Activated CD8-positive, alpha-beta T cell treated with anti-CD3 and anti-CD28 coated beads for 36 hours (primary cell): ENCODE data around the gene PSMA7. TPM values are rescaled to one million over a fixed set of nuclear protein-coding genes. Genes with fewer than 3 reads are reported as not detected.

Experiments used
- ATAC-seq: fragments of 200-7000 bp; cut with Tn5 transposase; one replicate; pipeline ENCODE4 v1.10.0; 2021; ENCODE audit warnings: mild to moderate bottlenecking, moderate library complexity
- CTCF ChIA-PET: fragments of 350-600 bp; sonication (Branson Sonifier 250); formaldehyde crosslinking; loops from one replicate; lab custom pipeline; 2021; ENCODE audit warnings: antibody characterized with exemption; lab: Charles Lee
- POLR2A ChIA-PET: fragments of 350-600 bp; sonication (Branson Sonifier 250); formaldehyde crosslinking; loops from one replicate; lab custom pipeline; 2021; ENCODE audit warnings: antibody characterized with exemption; lab: Charles Lee
- DNase-seq: peaks from one replicate; pipeline ENCODE4 v3.0.0-alpha.2; 2020
- H3K27ac Mint-ChIP-seq: one replicate; pipeline ENCODE4 v1.8.0; 2021; ENCODE audit warnings: mild to moderate bottlenecking, mixed read lengths
- H3K27me3 Mint-ChIP-seq: one replicate; pipeline ENCODE4 v1.8.0; 2021; ENCODE audit warnings: mixed read lengths
- H3K36me3 Mint-ChIP-seq: one replicate; pipeline ENCODE4 v1.8.0; 2021; ENCODE audit warnings: low read depth, mixed read lengths
- H3K4me1 Mint-ChIP-seq: one replicate; pipeline ENCODE4 v1.8.0; 2021; ENCODE audit warnings: low read depth, mixed read lengths
- H3K4me3 Mint-ChIP-seq: one replicate; pipeline ENCODE4 v1.8.0; 2021; ENCODE audit warnings: mild to moderate bottlenecking, moderate library complexity, mixed read lengths
- H3K9me3 Mint-ChIP-seq: one replicate; pipeline ENCODE4 v1.8.0; 2021; ENCODE audit warnings: mixed read lengths
- intact Hi-C: fragments of 100-400 bp; cut with micrococcal nuclease; formaldehyde crosslinking; loops from one replicate; pipeline ENCODE4 v1.10.0; 2022
- total RNA-seq, 2 experiments: library from RNA; stranded (reverse); gene quantifications; one replicate each; pipeline ENCODE4 v1.2.3, GENCODE V29; 2021
- TF ChIP-seq, protein P1 (sequence below): fragments of 200-600 bp; IDR thresholded peaks from one replicate; pipeline ENCODE4 v1.8.0; 2022; ENCODE audit warnings: antibody characterized with exemption, mild to moderate bottlenecking

Gene PSMA7
- total RNA-seq, 2 experiments from 2014 or later, result 286 to 289 TPM

- CTCF ChIA-PET, result no interaction called here
- Mint-ChIP-seq H3K4me1 (no peaks in the 10 kb centered on the region), H3K9me3 (no peaks in the 10 kb centered on the region), H3K36me3 (peaks cover 8% of the 10 kb centered on the region), H3K27ac (no peak overlapping the region), H3K27me3 (no peaks in the 10 kb centered on the region), H3K4me3 (no peak overlapping the region)
- intact Hi-C loops, result no loop called here
- POLR2A ChIA-PET, result no interaction called here
- TF ChIP-seq, protein P1, sequence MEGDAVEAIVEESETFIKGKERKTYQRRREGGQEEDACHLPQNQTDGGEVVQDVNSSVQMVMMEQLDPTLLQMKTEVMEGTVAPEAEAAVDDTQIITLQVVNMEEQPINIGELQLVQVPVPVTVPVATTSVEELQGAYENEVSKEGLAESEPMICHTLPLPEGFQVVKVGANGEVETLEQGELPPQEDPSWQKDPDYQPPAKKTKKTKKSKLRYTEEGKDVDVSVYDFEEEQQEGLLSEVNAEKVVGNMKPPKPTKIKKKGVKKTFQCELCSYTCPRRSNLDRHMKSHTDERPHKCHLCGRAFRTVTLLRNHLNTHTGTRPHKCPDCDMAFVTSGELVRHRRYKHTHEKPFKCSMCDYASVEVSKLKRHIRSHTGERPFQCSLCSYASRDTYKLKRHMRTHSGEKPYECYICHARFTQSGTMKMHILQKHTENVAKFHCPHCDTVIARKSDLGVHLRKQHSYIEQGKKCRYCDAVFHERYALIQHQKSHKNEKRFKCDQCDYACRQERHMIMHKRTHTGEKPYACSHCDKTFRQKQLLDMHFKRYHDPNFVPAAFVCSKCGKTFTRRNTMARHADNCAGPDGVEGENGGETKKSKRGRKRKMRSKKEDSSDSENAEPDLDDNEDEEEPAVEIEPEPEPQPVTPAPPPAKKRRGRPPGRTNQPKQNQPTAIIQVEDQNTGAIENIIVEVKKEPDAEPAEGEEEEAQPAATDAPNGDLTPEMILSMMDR, result no peak
- DNase-seq, result no peak
- no peak for ATAC-seq
Observed at GRCh38 chr20:62165762-62166399, 22.7 kb upstream of the PSMA7 start.

DNA sequence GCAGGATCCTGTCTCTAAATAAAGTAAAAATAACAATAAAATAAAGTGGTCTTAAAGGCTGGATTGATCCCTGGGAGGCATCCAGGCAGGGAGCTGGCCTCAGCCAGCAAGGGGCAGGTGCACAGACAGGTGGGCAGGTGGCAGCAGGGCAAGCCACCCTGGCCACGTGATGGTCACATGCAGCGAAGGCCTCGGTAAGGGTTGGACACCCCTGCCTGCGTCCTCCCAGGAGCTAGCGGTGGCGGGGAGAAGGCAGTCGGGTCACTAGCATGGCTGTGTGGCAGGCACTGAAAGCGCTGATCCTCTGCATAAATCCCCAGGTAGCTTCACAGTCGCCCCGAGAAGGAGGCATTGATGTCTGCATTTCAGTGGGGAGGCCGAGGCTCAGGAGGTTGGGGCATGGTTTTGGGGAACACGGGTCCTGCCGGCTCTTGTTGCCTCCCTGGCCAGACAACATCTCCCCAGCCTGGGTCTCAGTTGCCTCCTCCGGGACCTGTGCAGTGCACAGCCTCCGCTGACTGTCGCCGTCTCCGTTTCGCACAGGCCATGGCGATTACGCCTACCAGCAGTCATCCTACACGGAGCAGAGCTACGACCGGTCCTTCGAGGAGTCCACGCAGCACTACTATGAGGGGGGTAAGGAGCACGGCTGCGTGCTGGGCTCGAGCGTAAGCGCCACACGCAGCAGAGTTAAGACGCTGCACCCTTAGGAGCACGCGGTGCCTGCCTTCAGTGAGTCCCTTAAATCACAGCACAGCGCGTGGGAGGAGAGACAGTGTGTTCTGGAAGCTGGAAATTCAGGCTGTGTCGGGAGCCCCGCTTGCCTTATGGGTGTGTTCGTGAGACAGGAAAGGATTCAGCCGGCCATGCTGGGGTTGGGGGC, 21.9 kb upstream of the PSMA7 start:
- CTCF ChIA-PET, result no interaction called here
- DNase-seq, result no peak
- Mint-ChIP-seq H3K4me3 (no peak overlapping the region), H3K9me3 (no peaks in the 10 kb centered on the region), H3K27ac (no peak overlapping the region), H3K4me1 (peaks cover 5% of the 10 kb centered on the region), H3K27me3 (no peaks in the 10 kb centered on the region), H3K36me3 (peaks cover 12% of the 10 kb centered on the region)
- TF ChIP-seq, protein P1, result no peak
- POLR2A ChIA-PET, result no interaction called here
- ATAC-seq, result no peak
- intact Hi-C loops, result no loop called here

DNA sequence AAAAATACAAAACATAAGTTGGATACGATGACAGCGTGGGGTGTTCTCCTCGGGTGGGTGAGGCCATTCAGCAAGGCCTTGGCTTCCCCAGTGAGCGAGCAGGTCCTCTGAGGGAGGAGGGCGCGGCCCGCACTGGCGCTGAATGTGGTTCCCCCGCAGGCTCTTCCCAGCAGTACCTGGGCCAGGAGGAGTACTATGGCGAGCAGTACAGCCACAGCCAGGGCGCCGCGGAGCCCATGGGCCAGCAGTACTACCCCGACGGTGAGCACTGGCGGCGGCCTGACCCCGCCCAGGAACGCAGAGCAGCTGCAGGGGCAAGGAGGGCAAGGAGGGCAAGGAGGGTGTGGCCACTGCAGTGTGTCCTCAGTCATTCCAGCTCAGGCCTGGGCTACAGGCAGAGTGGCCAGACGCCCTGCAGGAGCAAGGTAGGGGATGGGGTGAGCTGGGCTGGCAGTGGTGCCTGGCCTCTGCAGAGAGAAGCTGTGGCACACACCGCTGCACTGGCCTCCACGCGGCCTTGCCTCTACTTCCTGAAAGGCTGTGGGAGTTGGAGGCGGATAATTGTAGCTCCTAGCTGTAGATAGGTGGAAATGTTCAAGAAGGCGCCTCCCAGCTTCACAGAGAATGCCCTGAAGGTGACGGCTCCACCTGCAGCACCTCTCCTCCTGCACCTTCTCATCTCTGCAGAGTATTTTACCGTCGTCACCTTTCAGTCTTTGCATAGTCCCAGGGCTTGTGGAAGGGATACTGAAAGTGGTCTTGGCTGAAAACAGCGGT, 21.0 kb upstream of the PSMA7 start:
- POLR2A ChIA-PET, result no interaction called here
- Mint-ChIP-seq H3K4me3 (no peak overlapping the region), H3K27ac (no peak overlapping the region), H3K36me3 (peaks cover 17% of the 10 kb centered on the region), H3K9me3 (no peaks in the 10 kb centered on the region), H3K4me1 (peaks cover 12% of the 10 kb centered on the region), H3K27me3 (no peaks in the 10 kb centered on the region)
- intact Hi-C loops, result no loop called here
- CTCF ChIA-PET, result no interaction called here
- TF ChIP-seq, protein P1, result no peak
- no peak for ATAC-seq
- DNase-seq, result no peak

GRCh38 chr20:62163485-62163865, 20.3 kb upstream of the PSMA7 start:
- ChIA-PET POLR2A (no interaction called here), CTCF (no interaction called here)
- DNase-seq, result no peak
- Mint-ChIP-seq H3K4me3 (no peak overlapping the region), H3K4me1 (peaks cover 12% of the 10 kb centered on the region), H3K36me3 (peaks cover 17% of the 10 kb centered on the region), H3K27ac (no peak overlapping the region), H3K27me3 (no peaks in the 10 kb centered on the region), H3K9me3 (no peaks in the 10 kb centered on the region)
- intact Hi-C loops, result no loop called here
- ATAC-seq, result no peak
- TF ChIP-seq, protein P1, result no peak
